AG04450 (cell line): Measurements from ENCODE around the gene ST3GAL6. TPM values are rescaled to one million over a fixed set of nuclear protein-coding genes. Genes with fewer than 3 reads are reported as not detected.

Source experiments
- CTCF ChIA-PET: fragments of 300-600, 350-600 bp; formaldehyde crosslinking; extraction: SDS; loops from one replicate; lab custom pipeline; 2022; ENCODE audit warnings: antibody characterized with exemption, inconsistent platforms; lab: Charles Lee
- POLR2A ChIA-PET: fragments of 350-600 bp; formaldehyde crosslinking; extraction: SDS; loops from one replicate; lab custom pipeline; 2021; ENCODE audit warnings: antibody characterized with exemption, inconsistent platforms; lab: Yijun Ruan, JAX
- DNase-seq: peaks from one replicate; pipeline ENCODE4 v3.0.0-alpha.2; 2011; ENCODE audit warnings: low read depth, low spot score
- H3K27ac ChIP-seq: one replicate; pipeline ENCODE4 v1.5.1; 2012; ENCODE audit warnings: low read depth, low read length, control low read depth
- H3K27me3 ChIP-seq: one replicate; pipeline ENCODE4 v1.6.0; 2012; ENCODE audit warnings: low read length; ENCODE audit not compliant: control insufficient read depth, insufficient read depth
- H3K4me3 ChIP-seq: 2 replicates; pipeline ENCODE4 v1.5.1; 2011; ENCODE audit warnings: mild to moderate bottlenecking, low read depth, low read length, control low read depth
- H3K9me3 ChIP-seq: 2 replicates; pipeline ENCODE4 v1.5.1; 2012; ENCODE audit warnings: low read length; ENCODE audit not compliant: control insufficient read depth, insufficient read depth
- CTCF ChIP-seq: IDR thresholded peaks from 2 replicates; pipeline ENCODE4 v1.5.1; 2011; ENCODE audit warnings: low read depth, low read length, control low read depth, inconsistent platforms
- polyA plus RNA-seq: library from polyadenylated mRNA; depleted of rRNA; stranded (reverse); fragments of >200 nt; gene quantifications from 2 replicates; pipeline ENCODE4 v1.2.3, GENCODE V29; 2011

ST3GAL6 gene
- polyA plus RNA-seq, 1 experiment = 1.9 TPM

GRCh38 chr3:98769448-98769847 lies 6.3 kb downstream of the ST3GAL6 start:
- no peaks in the 10 kb centered on the region for H3K9me3 ChIP-seq
- no peak for TF ChIP-seq CTCF
- no peaks in the 10 kb centered on the region for H3K27me3 ChIP-seq
- CTCF ChIA-PET = interaction anchor here (1.5 kb wide), 1 partner anchor 167 kb away, joined by 5 read pairs; no protein-coding TSS in a partner anchor
- no peak for DNase-seq
- no peak overlapping the region for H3K27ac ChIP-seq
- POLR2A ChIA-PET = no interaction called here
- H3K4me3 ChIP-seq = no peak overlapping the region

- CTCF ChIA-PET = interaction anchor here (1.5 kb wide), 1 partner anchor 168 kb away, joined by 5 read pairs; no protein-coding TSS in a partner anchor
- TF ChIP-seq CTCF = no peak
- DNase-seq = no peak
- Histone ChIP-seq H3K9me3 (no peaks in the 10 kb centered on the region), H3K4me3 (no peak overlapping the region), H3K27ac (no peak overlapping the region), H3K27me3 (no peaks in the 10 kb centered on the region)
- POLR2A ChIA-PET = no interaction called here
These were observed 7.3 kb downstream of the ST3GAL6 start for GRCh38 chr3:98770261-98771039.

- ChIA-PET CTCF (no interaction called here), POLR2A (no interaction called here)
- no peaks in the 10 kb centered on the region for H3K9me3 ChIP-seq
- H3K27me3 ChIP-seq = no peaks in the 10 kb centered on the region
- no peak for DNase-seq
- no peak for TF ChIP-seq CTCF
- no peak overlapping the region for H3K4me3 ChIP-seq
- H3K27ac ChIP-seq = no peak overlapping the region
These were observed 8.9 kb downstream of the ST3GAL6 start for GRCh38 chr3:98772022-98772421.

GRCh38 chr3:98775459-98776139 lies 12.5 kb downstream of the ST3GAL6 start:
- DNase-seq = no peak
- no peak for TF ChIP-seq CTCF
- Histone ChIP-seq H3K27ac (no peak overlapping the region), H3K4me3 (no peak overlapping the region), H3K9me3 (no peaks in the 10 kb centered on the region), H3K27me3 (no peaks in the 10 kb centered on the region)
- POLR2A ChIA-PET = no interaction called here
- CTCF ChIA-PET = no interaction called here

- Histone ChIP-seq H3K27me3 (no peaks in the 10 kb centered on the region), H3K4me3 (no peak overlapping the region), H3K27ac (no peak overlapping the region), H3K9me3 (no peaks in the 10 kb centered on the region)
- TF ChIP-seq CTCF = no peak
- POLR2A ChIA-PET = no interaction called here
- DNase-seq = no peak
- CTCF ChIA-PET = no interaction called here
These were observed 13.0 kb downstream of the ST3GAL6 start for GRCh38 chr3:98776140-98776493.
